Neural cell (in vitro differentiated cells): ENCODE measurements around the gene OSBPL2. TPM values are rescaled to one million over a fixed set of nuclear protein-coding genes. Genes with fewer than 3 reads are reported as not detected.

Experiments used
- H2AFZ ChIP-seq: fragments of 200-600, 300-800 bp; sonication (generic), shearing (Covaris generic); 2 replicates; pipeline ENCODE4 v1.6.0; 2014; ENCODE audit warnings: low read depth, mild to moderate bottlenecking, antibody characterized with exemption, low read length, moderate library complexity
- H3F3A ChIP-seq: fragments of 200-600 bp; shearing (Covaris generic); 2 replicates; pipeline ENCODE4 v1.6.1; 2016; ENCODE audit warnings: mild to moderate bottlenecking, moderate library complexity, mixed read lengths, antibody characterized with exemption, low read length; ENCODE audit not compliant: insufficient read depth, poor library complexity, severe bottlenecking
- H3K27ac ChIP-seq: fragments of 200-600, 300-800 bp; sonication (generic), shearing (Covaris generic); 2 replicates; pipeline ENCODE4 v1.5.1; 2014; ENCODE audit warnings: mild to moderate bottlenecking, low read length, moderate library complexity
- H3K27me3 ChIP-seq: fragments of 300-800, 200-600 bp; sonication (generic), shearing (Covaris generic); 2 replicates; pipeline ENCODE4 v1.6.0; 2014; ENCODE audit warnings: mild to moderate bottlenecking, low read depth, low read length, moderate library complexity; ENCODE audit not compliant: insufficient read depth
- H3K36me3 ChIP-seq: fragments of 300-800, 200-600 bp; sonication (generic), shearing (Covaris generic); 2 replicates; pipeline ENCODE4 v1.5.1; 2014; ENCODE audit warnings: mild to moderate bottlenecking, antibody characterized with exemption, low read length, moderate library complexity; ENCODE audit not compliant: insufficient read depth
- H3K4me2 ChIP-seq: fragments of 300-800, 200-600 bp; sonication (generic), shearing (Covaris generic); 2 replicates; pipeline ENCODE4 v1.6.0; 2014; ENCODE audit warnings: mild to moderate bottlenecking, low read length
- H3K4me3 ChIP-seq: fragments of 300-800, 200-600 bp; sonication (generic), shearing (Covaris generic); 2 replicates; pipeline ENCODE4 v1.5.1; 2014; ENCODE audit warnings: mild to moderate bottlenecking, low read length, moderate library complexity
- H3K79me2 ChIP-seq: fragments of 200-600 bp; shearing (Covaris generic); replicated peaks from 2 replicates; pipeline ENCODE4 v1.6.0; 2014; ENCODE audit warnings: mild to moderate bottlenecking, low read length, moderate library complexity; ENCODE audit not compliant: insufficient read depth
- H3K9ac ChIP-seq: fragments of 300-800, 200-600 bp; sonication (generic), shearing (Covaris generic); 2 replicates; pipeline ENCODE4 v1.6.1; 2016; ENCODE audit warnings: mild to moderate bottlenecking, low read length, mixed read lengths
- H3K9me2 ChIP-seq: fragments of 200-600 bp; shearing (Covaris generic); 2 replicates; pipeline ENCODE4 v1.6.1; 2016; ENCODE audit warnings: mild to moderate bottlenecking, low read length, mixed read lengths; ENCODE audit not compliant: insufficient read depth
- H3K9me3 ChIP-seq: fragments of 200-600, 300-800 bp; sonication (generic), shearing (Covaris generic); 2 replicates; pipeline ENCODE4 v1.6.1; 2016; ENCODE audit warnings: mild to moderate bottlenecking, mixed run types, low read length, moderate library complexity, mixed read lengths
- H4K20me1 ChIP-seq: fragments of 200-600 bp; shearing (Covaris generic); 2 replicates; pipeline ENCODE4 v1.6.1; 2016; ENCODE audit warnings: mild to moderate bottlenecking, mixed run types; ENCODE audit not compliant: insufficient read depth
- EP300 ChIP-seq: fragments of 450-650 bp; conservative IDR thresholded peaks from 2 replicates; pipeline ENCODE4 v1.6.1; 2014; ENCODE audit warnings: antibody characterized with exemption, mild to moderate bottlenecking, moderate library complexity; ENCODE audit not compliant: poor library complexity, severe bottlenecking
- EZH2 ChIP-seq: fragments of 200-600, 300-800 bp; shearing (Covaris generic), sonication (generic); IDR thresholded peaks from 2 replicates; pipeline ENCODE4 v1.6.1; 2014; ENCODE audit warnings: antibody characterized with exemption, low read length, borderline replicate concordance, mild to moderate bottlenecking; ENCODE audit not compliant: insufficient read depth, poor library complexity, severe bottlenecking
- MXI1 ChIP-seq: fragments of 450-650 bp; conservative IDR thresholded peaks from 2 replicates; pipeline ENCODE4 v1.6.1; 2014; ENCODE audit warnings: antibody characterized with exemption, mild to moderate bottlenecking; ENCODE audit not compliant: poor library complexity, severe bottlenecking
- POLR2AphosphoS5 ChIP-seq: IDR thresholded peaks from 2 replicates; pipeline ENCODE4 v1.6.1; 2012
- RAD21 ChIP-seq: fragments of 450-650 bp; conservative IDR thresholded peaks from 2 replicates; pipeline ENCODE4 v1.6.1; 2014; ENCODE audit warnings: antibody characterized with exemption, mild to moderate bottlenecking, moderate library complexity
- SMC3 ChIP-seq: fragments of 450-650 bp; conservative IDR thresholded peaks from 2 replicates; pipeline ENCODE4 v1.6.1; 2014; ENCODE audit warnings: antibody characterized with exemption, mild to moderate bottlenecking, moderate library complexity; ENCODE audit not compliant: poor library complexity
- TAF1 ChIP-seq: IDR thresholded peaks from 2 replicates; pipeline ENCODE4 v1.6.1; 2012; ENCODE audit warnings: low read depth
- polyA plus RNA-seq: library from polyadenylated mRNA; depleted of rRNA; stranded (reverse); fragments of >200 nt; gene quantifications from 2 replicates; pipeline ENCODE4 v1.2.3, GENCODE V29; 2014
- TF ChIP-seq, protein P1 (sequence below): fragments of 450-650 bp; IDR thresholded peaks from 2 replicates; pipeline ENCODE4 v1.5.1; 2014; ENCODE audit warnings: antibody characterized with exemption, mild to moderate bottlenecking, moderate library complexity; ENCODE audit not compliant: poor library complexity, severe bottlenecking
- TF ChIP-seq, protein P2 (sequence below): IDR thresholded peaks from 2 replicates; pipeline ENCODE4 v1.6.1; 2012; ENCODE audit warnings: borderline replicate concordance

OSBPL2 gene
- polyA plus RNA-seq, 1 donor from 2014 or later, result 41.5 TPM

DNA sequence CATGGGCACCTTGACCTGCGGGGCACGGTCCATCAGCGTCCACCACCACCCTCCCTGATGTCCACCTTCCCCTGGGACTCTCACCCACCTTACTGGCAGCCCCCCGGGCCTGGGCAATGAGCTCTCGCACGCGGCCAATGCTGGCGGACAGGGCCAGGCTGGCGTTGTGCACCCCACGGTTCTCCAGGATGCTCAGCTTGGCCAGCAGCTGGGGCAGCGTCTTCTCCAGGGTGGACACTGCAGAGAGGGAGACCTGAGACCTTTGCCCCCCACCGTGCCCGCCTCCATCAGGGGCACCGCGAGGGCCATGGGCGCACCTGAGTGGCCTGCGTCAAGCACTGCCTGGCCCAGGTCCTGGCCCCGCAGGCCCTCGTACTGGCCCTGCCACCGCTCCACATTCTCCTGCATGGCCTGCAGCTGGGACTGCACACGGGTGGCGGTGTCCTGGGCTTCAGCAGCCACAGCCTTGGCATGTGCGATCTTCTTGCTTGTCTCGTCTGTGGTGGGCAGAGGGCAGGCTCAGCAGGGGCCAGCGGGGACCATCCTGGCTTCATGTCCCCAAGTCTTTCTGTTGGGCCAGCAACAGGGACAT, 76.5 kb downstream of the OSBPL2 start:
- Histone ChIP-seq H3K9ac (no peak overlapping the region), H3K4me2 (no peak overlapping the region), H3K4me3 (no peak overlapping the region), H4K20me1 (no peaks in the 10 kb centered on the region), H3K27ac (no peak overlapping the region), H3K36me3 (no peaks in the 10 kb centered on the region), H3F3A (no peaks in the 10 kb centered on the region), H3K9me3 (no peaks in the 10 kb centered on the region), H3K27me3 (no peaks in the 10 kb centered on the region), H2AFZ (no peak overlapping the region), H3K79me2 (no peaks in the 10 kb centered on the region), H3K9me2 (no peaks in the 10 kb centered on the region)
- TF ChIP-seq, protein P1, sequence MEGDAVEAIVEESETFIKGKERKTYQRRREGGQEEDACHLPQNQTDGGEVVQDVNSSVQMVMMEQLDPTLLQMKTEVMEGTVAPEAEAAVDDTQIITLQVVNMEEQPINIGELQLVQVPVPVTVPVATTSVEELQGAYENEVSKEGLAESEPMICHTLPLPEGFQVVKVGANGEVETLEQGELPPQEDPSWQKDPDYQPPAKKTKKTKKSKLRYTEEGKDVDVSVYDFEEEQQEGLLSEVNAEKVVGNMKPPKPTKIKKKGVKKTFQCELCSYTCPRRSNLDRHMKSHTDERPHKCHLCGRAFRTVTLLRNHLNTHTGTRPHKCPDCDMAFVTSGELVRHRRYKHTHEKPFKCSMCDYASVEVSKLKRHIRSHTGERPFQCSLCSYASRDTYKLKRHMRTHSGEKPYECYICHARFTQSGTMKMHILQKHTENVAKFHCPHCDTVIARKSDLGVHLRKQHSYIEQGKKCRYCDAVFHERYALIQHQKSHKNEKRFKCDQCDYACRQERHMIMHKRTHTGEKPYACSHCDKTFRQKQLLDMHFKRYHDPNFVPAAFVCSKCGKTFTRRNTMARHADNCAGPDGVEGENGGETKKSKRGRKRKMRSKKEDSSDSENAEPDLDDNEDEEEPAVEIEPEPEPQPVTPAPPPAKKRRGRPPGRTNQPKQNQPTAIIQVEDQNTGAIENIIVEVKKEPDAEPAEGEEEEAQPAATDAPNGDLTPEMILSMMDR, result no peak
- TF ChIP-seq RAD21 (no peak), TAF1 (no peak), EZH2 (no peak), MXI1 (no peak), SMC3 (no peak), POLR2AphosphoS5 (no peak), EP300 (no peak)
- TF ChIP-seq, protein P2, sequence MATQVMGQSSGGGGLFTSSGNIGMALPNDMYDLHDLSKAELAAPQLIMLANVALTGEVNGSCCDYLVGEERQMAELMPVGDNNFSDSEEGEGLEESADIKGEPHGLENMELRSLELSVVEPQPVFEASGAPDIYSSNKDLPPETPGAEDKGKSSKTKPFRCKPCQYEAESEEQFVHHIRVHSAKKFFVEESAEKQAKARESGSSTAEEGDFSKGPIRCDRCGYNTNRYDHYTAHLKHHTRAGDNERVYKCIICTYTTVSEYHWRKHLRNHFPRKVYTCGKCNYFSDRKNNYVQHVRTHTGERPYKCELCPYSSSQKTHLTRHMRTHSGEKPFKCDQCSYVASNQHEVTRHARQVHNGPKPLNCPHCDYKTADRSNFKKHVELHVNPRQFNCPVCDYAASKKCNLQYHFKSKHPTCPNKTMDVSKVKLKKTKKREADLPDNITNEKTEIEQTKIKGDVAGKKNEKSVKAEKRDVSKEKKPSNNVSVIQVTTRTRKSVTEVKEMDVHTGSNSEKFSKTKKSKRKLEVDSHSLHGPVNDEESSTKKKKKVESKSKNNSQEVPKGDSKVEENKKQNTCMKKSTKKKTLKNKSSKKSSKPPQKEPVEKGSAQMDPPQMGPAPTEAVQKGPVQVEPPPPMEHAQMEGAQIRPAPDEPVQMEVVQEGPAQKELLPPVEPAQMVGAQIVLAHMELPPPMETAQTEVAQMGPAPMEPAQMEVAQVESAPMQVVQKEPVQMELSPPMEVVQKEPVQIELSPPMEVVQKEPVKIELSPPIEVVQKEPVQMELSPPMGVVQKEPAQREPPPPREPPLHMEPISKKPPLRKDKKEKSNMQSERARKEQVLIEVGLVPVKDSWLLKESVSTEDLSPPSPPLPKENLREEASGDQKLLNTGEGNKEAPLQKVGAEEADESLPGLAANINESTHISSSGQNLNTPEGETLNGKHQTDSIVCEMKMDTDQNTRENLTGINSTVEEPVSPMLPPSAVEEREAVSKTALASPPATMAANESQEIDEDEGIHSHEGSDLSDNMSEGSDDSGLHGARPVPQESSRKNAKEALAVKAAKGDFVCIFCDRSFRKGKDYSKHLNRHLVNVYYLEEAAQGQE, result no peak

DNA sequence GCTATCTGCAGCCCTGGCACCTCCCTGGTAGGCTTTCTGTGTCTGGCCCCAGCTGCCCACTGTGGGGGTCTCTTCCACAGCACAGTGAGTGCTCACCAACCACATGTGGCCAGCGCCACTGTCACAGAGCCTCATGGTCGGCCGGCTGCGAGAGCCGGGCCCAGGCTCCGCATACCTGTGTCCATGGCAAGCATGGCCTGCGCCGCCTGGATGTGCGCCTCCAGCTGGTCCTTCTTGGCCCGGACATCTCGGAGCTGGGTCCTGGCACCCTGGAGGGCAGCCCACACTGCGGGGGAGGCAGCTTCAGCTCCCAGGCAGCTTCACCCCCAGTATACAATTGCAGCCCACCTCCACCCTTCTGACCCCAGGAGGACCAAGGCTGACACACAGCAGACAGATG, 77.5 kb downstream of the OSBPL2 start:
- Histone ChIP-seq H2AFZ (no peak overlapping the region), H3K9me3 (no peaks in the 10 kb centered on the region), H3K9me2 (no peaks in the 10 kb centered on the region), H4K20me1 (no peaks in the 10 kb centered on the region), H3K36me3 (no peaks in the 10 kb centered on the region), H3K79me2 (no peaks in the 10 kb centered on the region), H3K4me3 (no peak overlapping the region), H3K27ac (no peak overlapping the region), H3K4me2 (no peak overlapping the region), H3F3A (no peaks in the 10 kb centered on the region), H3K9ac (no peak overlapping the region), H3K27me3 (no peaks in the 10 kb centered on the region)
- TF ChIP-seq MXI1, result no peak
- TF ChIP-seq, protein P2, result no peak
